B cell (primary cell): ENCODE measurements around the gene YIF1A.

Source experiments
- CTCF ChIP-seq: fragments of 200-600 bp; IDR thresholded peaks from one replicate; pipeline ENCODE4 v1.8.0; 2022; ENCODE audit warnings: antibody characterized with exemption, mild to moderate bottlenecking
- EZH2 ChIP-seq: IDR thresholded peaks from 2 replicates; pipeline ENCODE4 v1.6.1; 2012; ENCODE audit warnings: borderline replicate concordance, low read depth, mild to moderate bottlenecking, moderate library complexity, low read length; ENCODE audit not compliant: insufficient read depth, poor library complexity, severe bottlenecking

- TF ChIP-seq CTCF (no peak), EZH2 (no peak)
These were observed 17.1 kb downstream of the YIF1A start for GRCh38 chr11:66271816-66272215.
